Activated T-helper 1 cell treated with anti-CD3 and anti-CD28 coated beads, Interleukin-2, amount 50 U/mL, for 16 hours (primary cell): Measurements from ENCODE around the gene FAAP100.

Source experiments
- DNase-seq, 2 donors: peaks; one replicate each; pipeline ENCODE4 v3.0.0-alpha.2; 2020; ENCODE audit warnings: low read depth in 1 of 2, low spot score in 1 of 2

FAAP100 gene

GRCh38 chr17:81576621-81577277, 24.6 kb upstream of the FAAP100 start:
- DNase-seq = no peak

DNA sequence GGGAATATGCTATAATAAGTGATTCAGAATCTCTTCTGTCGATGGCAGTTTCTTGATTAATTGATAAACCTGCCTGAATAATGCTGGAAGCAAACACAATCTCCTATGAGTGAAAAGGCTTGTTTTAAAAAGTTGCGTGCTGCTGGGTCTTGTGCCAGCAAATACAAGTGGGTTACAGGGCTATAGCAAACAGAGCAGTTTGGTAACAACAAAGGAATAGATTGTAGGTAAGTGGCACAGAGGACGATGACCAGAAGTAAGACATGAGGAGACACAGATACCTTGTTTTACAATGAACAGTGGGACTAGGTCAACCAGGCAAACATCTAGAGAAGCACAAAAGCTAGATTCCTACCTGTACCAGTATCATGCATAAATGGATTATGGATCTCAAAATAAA, 23.7 kb upstream of the FAAP100 start:
- no peak for DNase-seq

- DNase-seq = no peak
These were observed 22.4 kb upstream of the FAAP100 start for GRCh38 chr17:81574643-81574956.

GRCh38 chr17:81573794-81574642, 21.9 kb upstream of the FAAP100 start:
- DNase-seq = no peak

DNA sequence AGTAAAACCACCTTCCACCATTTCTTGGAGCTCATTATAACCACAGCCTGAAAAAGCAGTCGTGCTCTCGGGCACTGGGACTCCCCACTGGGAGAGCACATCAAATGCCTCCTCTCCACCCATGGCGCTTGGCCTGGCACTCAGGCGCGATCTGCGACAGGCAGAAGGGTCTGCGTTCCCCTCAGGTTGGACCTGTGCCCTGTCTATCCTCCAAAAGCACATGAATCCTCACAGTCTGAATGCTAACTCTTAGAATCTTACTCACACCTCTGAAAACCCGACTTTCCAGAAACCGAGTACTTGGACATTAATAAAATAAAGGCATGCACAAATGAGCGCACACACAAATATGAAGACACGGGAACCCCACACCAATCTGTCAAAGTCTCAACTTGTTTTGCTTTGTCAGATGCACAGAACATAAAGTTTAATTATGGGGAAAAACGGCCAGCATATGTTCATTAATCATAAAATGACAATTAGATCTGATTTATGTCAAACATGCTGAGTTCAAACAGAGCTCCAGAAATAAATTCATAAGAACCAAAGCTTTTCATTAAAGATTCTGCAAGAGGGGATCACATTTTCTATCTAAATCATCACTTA, 20.5 kb upstream of the FAAP100 start:
- DNase-seq = no peak

GRCh38 chr17:81570964-81571363, 18.8 kb upstream of the FAAP100 start:
- no peak for DNase-seq

GRCh38 chr17:81569986-81570514, 17.9 kb upstream of the FAAP100 start:
- no peak for DNase-seq

- no peak for DNase-seq
These were observed 16.3 kb upstream of the FAAP100 start for GRCh38 chr17:81568416-81568815.

DNA sequence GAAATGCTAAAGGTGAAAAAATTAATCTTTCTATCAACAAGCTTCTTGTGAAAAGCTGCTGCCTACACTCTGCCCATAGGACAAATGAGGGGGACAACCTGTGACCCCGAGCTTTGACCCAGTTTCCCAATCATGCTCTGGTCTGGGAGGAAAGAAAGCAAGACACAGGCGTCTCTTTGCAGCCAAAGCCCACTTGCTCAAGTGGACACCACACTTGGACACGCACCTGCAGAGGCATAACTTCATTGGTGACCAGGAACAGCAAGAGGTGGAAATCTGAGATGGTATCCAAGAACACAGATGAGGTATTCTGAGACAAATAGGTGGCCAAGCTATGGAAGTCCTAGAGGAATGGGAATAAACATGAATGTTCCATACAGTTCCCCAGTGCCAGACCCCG, 15.0 kb upstream of the FAAP100 start:
- DNase-seq = no peak

DNA sequence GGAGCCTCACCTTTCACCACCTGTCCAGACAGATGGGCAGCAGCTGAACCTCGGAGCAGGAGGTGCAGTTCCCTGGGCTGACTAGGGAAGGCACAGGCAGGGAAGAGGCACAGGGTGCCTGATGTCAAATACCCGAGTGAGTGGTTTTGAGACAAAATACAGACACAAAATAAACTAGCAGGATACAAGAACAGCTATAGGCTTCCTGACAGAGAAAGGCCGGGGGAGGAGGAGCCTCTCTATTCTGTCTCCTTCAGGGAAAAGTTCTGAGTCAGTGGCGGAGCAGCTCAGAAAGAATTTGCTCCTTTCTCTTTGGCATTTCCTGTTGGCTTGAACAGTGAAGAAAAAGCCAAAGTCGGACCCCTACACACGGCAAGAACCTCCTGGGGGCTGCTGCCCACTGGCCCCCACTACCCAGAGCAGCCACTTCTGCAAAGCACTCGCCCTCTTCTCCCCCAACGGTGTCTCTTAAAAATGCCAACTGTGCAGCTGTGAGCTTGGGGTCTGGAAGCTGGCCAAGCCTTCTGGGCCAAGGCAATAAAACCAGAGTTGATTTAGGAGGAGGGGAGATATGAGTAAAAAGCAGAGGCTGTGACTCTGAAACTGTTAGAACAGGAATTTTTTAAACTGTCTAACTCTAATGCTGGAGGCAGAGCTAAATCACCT, 14.4 kb upstream of the FAAP100 start:
- no peak for DNase-seq

DNA sequence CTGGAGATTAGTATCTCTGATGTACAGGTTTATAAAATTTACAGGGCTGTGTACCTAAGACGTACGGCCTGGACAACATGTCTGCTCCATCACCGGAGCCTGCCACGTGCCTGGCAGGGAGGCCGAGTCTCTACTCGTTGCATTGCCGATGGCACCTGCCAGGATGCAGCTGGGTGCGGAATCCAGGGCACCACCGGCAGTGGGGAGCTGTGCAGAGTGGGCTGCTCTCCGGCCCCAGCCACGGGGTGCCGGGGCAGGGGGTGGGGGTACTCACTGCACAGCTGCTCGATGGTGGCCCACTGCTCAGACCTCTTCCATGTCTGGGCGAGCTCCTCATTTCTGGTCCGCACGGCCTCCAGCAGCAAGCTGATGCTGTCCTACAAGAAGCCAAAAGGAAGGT, 13.1 kb upstream of the FAAP100 start:
- no peak for DNase-seq

- no peak for DNase-seq
These were observed 12.6 kb upstream of the FAAP100 start for GRCh38 chr17:81564778-81565177.

DNA sequence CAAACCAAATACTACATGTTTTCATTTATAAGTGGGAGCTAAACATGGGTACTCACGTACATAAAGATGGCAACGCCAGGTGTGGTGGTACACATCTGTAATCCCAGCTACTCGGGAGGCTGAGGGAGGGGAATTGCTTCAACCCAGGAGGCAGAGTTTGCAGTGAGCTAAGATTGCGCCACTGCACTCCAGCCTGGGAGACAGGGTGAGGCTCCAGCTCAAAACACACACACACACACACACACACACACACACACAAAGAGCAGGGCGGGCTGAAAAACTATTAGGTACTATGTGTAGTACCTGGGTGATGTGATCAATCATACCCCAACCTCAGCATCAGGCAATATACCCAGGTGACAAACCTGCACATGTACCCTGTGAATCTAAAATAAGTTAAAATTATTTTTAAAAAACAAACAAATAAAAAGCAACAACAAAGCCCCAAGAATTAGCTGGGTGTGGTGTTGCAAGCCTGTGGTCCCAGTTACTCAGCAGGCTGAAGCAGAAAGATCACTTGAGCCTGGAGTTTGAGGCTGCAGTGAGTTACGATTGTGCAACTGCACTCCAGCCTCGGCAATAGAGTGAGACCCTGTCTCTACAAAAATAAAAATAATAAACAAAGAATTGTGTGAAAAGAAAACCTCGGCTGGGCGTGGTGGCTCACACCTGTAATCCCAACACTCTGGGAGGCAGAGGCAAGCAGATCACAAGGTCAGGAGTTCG, 11.9 kb upstream of the FAAP100 start:
- DNase-seq = no peak

DNA sequence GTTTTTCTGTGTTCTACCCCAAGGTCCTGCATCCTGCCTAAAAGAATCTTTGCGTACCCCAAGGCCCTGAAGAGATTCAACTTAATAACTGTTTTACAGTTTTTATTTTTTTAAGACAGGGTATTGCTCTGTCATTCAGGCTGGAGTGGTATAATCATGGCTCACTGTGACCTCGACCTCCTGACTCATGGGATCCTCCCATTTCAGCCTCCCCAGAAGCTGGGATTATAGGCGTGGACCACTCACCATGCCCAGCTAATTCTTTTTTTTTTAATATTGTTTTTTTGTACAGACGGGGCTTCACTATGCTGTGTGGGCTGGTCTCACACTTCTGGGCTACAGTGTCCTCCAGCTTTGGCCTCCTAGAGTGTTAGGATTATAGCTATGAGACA, 9.3 kb upstream of the FAAP100 start:
- DNase-seq = no peak

DNA sequence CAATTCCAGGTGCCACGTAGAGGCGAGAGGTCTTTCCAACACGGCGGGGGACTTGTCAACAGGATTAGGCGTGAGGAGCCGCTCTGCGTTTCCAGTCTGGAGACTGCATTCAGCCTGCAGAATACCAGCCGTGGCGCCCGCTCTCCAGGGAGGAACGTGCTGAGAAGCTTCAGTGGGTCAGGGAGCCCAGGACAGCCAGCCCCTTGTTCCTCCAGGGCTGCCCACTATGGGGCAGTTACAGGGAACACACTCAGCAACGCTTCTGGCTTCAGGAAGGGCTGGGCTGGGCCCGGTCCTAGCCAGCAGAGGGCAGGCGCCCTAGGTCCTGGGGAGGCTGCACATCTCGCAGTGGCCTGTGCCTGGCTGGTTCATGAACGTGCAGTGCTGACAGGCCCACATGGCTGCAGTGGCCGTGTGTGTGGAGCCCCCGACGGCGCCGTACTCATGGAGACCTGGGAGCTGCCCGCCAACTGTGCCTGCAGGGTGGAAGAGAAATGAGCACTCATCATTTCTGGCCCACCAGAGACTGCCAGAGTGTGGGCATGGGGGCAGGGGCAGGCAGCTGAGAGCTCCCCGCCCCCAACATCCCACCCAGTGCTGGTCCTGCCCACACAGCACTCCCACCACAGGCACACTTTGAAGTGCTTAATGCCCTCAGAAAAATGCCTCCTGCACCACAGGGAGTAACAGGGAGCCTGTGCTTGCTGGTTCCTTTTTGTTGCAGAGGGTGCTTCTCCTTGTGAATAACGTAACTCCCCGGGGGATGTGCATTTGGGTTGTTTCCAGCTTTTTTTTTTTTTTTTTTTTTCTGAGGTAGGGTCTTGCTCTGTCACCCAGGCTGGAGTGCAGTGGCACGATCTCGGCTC, 7.0 kb upstream of the FAAP100 start:
- DNase-seq = no peak

- no peak for DNase-seq
These were observed 5.9 kb upstream of the FAAP100 start for GRCh38 chr17:81558115-81558468.

GRCh38 chr17:81557276-81558114, 5.3 kb upstream of the FAAP100 start:
- DNase-seq = no peak

GRCh38 chr17:81556863-81557262, 4.7 kb upstream of the FAAP100 start:
- no peak for DNase-seq

GRCh38 chr17:81556175-81556691, 4.1 kb upstream of the FAAP100 start:
- DNase-seq = no peak
